GM21447 (cell line): ENCODE data around the gene ITGBL1.

Experiments
- ATAC-seq: cut with Tn5 transposase; IDR thresholded peaks from one replicate; pipeline ENCODE4 v1.9.1; 2021; ENCODE audit not compliant: unreplicated experiment

Gene ITGBL1

DNA sequence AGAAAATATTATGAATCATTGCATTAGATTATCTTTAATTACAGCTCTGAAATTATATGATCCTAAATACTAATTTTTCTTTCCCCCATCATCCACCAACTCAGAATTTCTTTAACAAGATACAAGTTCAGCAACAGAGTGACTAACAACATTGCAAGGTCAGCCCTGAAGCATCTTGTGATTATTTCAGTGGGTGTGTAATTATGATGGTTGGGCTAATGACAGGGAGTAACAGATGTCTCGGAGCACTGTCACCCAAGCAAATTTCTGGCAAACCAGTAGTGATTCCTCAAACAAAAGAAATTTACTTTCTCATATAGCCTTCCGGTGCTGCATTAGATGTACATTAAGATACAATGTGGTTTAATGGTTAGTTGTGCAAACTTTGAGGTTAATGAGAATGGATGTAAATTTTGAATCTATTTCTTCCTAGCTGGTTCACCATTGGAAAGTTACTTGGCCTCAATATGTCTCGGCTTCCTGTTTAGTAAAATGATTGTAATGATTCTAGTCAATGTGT is 238.9 kb downstream of the ITGBL1 start:
- no peak for ATAC-seq

DNA sequence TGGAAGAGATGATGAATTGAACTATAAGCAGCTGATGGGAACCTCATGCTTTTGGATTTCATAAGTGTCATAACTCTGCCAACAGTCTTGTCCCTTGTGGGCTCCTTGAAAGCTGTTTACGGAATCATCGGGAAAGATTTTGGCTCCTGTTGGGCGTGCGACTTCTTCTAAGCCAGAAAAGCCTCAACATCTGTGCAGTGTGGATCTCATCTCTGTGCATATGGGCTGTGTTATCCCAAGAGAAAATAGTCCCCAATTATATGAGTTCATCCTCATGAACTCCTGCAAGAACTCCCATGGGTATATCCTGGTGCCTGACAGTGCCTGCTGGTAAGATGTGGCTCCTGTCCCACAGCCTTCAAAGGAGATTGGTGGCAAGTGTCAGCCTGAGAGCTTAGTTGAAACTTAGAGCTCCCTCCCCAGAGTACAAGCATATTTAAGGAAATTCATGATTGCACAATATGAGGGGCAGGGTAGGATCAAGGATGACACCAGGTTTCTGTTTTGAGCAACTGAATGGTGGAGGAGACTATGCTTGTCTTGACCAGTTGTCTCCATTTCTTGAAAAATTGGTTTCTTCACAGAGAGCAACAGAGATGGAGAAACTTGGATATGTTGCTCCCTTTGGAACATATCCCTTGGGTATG is 243.5 kb downstream of the ITGBL1 start:
- no peak for ATAC-seq

DNA sequence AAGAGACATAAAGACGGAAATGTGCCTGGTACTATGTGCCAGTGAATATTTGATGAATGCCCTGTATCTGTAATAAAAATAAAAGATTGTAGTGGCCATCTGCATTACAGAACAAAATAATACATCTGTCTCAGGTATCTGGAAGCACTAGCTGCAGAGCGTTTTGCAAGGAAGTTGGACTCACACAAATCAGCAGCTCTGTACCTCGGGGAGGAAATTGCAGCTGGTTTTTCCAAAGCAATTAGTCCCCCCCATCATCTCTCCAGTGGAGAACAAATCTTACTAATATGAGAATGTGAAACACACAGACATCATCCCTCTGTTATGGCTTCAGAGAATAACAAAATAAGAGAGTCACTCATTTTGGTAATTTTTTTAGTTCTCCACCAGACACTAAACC is 245.3 kb downstream of the ITGBL1 start:
- no peak for ATAC-seq

DNA sequence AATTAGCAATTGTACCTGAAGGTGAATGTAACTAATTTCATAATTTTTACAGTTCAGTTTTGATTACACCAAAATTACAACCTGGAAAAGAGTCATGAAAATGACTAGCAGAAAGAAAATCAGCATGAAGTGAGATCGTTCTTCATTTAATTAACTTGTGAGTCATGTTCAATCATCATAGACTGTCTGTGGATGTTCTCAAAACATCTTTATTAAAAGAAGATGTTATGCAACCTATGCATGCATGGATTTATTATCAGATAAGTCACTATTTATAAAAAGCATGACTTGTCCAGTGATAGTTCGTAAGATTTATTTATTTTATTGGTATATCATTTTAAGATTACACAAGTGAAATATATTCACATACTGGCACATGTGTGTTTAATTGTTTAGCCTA is 245.9 kb downstream of the ITGBL1 start:
- no peak for ATAC-seq

DNA sequence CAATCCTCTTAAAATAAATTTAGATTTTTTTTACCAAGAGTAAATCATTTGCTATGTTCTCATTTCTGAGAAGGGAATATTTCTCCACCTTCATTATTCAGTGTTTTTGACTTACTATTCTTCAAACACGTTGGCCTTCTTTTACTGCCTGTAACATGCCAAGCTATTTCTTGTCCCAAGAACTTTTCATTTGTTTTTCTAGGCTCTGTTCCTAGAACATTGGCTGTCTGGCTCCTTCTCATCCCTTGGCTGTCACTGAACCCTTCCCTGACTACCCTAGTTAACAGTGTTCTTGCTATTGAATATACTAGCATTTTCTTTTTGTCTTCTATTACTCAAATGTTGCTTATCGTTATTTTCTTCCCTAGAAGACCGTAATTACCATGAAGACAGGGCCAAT is 248.1 kb downstream of the ITGBL1 start:
- ATAC-seq: no peak

DNA sequence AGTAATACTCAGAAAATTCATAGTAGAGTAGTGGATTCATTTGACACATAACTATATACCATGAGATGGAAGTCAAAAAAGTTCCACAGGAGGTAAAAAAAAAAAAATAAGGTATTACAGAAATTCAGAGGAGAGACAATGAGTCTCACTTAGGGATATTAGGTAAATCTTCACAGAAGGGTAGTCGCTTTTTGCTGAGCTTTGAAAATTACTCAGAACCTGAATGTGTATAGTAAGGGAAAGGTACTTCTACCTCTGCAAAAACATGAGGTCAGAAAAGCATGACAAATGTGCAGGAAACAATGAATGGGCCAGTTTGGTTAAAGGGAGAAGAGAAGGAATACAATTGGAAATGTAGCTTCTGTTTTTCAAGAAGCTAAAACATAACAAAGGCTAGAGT is 250.6 kb downstream of the ITGBL1 start:
- no peak for ATAC-seq

DNA sequence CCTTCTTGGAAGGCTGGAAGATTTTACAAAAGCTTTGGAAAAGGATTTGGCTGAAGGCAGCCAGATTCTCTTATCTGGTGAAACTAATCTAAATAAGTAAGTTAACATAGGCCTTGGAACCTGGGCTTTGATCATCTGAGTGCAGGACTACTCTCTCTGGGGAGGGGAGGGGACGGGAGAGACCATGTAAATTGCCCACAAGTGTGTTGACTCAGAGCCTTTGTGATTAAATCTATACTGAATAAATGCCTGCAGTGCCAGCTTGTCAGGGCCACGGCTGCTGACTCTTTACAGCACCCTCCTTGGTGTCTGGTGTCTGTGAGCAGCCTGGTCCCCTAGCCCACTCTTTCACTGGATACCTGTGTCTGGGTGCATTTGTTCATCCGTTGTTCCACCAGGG is 251.4 kb downstream of the ITGBL1 start:
- ATAC-seq: no peak

DNA sequence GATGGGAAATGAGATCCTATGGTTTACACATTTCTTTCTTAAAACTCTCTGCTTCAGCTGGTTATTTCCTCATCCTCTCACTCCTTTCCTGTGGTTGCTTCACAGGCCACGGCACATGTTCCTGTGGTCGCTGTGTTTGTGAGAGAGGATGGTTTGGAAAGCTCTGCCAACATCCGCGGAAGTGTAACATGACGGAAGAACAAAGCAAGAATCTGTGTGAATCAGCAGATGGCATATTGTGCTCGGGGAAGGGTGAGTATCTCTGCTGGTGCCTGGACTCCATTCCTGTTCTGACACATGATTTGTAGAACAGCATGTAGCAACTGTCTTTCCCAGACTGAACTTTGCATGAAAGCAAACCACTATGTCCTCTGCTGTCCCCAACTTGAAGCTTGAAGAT is 254.2 kb downstream of the ITGBL1 start:
- peak; percentile 61 for ATAC-seq

DNA sequence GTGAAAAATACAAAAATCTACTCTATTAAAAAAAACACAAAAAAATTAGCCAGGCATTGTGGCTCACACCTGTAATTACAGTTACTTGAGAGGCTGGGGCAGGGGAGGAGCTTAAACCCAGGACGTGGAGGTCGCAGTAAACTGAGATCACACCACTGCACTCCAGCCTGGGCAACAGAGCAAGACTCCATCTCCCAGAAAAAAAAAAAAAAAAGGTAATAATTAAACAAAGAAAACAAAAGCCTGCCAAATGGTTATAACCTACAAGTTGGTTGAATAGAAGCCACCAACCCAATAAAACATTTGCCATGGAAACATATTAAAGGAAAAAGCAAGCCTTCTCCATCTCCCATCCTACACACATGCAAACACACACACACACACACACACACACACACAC is 255.2 kb downstream of the ITGBL1 start:
- ATAC-seq: no peak

DNA sequence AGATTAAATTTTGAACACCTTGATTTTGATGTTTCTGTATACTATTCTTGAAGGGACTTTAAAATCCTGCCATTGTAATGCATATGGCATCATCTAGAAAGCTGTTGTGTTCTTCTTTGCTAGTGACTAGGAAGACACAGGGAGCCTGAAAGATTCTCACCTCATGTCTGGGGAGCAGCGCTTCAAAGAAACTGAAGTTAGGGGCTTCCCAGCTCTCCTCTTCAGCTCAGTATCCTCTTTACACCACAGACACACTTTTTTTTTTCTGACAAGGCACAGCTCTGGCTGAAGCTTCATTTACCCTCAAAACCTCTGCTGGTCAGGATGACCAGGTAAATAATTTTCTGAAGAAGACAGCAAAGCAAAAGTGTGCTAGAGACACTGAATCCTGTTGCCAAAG is 255.6 kb downstream of the ITGBL1 start:
- ATAC-seq: no peak

DNA sequence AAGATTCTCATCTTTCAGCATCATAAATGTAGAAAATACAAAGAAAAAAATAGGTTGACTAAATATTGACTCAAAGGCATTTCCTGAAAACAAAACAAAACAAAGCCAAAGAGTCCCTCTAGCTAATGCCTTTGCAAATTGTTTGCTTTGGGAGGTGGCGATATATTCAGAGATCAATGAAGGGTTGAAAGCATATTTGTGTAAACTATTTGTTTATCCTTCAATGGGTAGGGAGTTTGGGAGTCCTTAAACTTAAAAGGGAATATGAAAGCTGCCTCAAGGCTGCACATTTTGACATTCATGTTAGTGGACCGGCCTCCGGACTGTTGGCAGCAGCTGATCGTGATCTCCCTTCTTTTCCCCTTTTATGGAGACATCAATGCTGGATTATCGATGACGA is 257.5 kb downstream of the ITGBL1 start:
- no peak for ATAC-seq

DNA sequence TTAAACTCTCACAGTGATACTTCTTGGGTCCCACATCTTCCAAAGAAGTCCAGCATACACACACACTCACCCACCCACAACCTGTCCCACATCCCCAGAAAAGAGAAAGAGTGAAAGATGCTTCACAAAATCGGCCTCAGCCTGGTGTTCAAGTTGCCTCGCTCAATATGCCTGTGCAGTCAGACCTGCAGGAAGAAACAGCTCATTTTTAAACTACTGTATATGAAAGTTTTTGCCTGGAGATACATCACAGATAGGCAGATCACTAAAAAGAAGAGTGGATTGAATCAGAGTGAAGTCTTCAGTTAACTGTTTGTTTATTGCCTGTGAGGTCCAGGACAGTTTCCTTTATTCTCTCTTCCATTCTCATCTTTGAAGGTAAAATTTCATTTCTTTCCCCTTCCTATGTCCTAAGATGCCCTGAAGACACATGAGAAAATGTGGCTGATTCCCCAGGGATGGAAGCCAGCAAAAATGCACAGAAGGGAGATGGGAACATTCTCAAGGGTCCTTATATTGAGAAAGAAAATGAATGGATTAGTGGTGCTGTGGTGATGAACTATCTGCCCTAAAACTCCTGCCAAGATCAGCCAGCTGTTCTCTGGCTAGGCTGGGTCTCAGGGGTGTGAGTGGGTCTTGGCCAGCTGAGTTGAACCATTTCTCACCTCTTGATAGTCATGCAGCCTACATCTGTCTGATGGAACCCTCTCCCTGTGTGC is 259.0 kb downstream of the ITGBL1 start:
- ATAC-seq: no peak

DNA sequence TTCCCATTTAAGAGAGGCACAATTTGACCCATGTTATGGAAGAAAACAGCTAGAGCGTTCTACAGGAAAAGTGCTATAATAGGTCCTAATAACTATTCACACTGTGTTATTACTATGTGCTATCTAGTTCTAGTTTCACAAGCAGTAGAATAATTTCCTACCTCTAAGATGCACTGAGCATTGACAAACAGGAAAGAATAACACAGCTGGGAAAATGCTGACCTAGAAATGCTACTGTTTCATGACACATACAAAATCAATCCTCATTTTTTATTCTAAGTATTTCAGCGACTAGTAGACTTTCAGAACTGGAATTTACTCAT is 259.5 kb downstream of the ITGBL1 start:
- no peak for ATAC-seq

DNA sequence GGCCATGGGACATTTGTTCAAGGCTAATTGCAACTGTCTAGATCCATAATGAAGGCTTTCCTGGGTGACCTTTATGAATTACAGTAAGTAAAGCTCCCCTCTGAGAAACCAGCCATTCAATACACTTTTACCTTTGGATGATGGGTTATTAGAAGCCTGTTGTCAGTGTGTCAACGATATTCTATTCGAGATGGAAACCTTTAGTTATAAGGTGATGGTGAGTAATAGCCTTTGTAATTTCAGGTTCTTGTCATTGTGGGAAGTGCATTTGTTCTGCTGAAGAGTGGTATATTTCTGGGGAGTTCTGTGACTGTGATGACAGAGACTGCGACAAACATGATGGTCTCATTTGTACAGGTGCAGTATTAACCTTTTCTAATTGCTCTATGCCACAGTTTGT is 261.7 kb downstream of the ITGBL1 start:
- no peak for ATAC-seq

DNA sequence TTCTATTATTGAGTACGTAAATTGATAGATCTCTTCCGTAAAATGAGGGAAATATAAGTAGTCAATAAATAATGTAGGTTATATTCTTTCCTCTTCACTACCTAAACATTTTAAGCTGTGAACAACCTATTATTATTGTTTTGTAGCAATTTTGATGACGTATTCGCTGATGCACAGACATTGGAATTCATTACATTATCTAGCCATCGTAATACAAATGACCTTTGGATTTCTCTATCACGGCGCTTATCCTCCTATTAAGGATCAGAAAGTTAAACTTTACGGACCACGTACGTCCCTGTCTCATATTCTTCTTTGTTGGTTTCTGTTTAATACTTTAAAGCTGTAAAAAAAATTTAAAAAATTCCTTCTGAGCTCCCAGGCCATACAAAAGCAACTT is 264.9 kb downstream of the ITGBL1 start:
- no peak for ATAC-seq

DNA sequence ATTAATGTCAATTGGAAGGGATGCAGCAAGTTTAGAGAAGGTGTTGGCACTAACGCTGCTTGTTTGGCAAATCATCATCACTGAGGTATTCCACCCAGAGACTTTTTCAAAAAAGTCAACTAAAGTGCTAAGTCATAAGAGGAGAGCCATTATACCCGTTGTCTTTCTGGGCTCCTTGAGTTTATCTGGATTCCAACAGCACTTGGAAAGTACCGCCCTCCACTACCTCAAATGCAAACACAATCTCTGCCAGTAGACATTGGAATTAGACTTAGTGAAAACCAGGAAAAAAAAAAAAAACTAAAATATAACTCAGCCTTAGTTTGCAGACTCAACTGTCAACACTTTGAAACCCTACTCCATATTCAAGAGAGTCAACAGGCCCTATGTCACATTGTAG is 266.0 kb downstream of the ITGBL1 start:
- no peak for ATAC-seq

DNA sequence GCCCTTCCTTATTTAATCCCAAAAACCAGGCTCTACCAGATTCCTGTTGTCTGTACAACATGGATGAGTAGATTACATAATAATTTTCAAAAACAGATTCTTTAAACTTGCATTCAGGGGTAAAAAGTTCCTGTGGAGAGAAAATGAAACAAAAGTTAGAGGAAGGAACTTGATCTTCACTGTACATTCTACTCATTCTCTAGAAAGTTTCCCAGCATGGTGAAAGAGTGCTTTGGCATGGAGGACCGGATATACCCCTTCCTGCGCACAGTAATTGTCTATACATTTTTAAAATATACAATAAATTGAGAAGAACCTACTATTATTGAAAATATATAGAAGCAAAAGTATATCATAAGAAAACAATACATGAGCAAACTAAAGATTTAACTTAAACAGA is 274.2 kb downstream of the ITGBL1 start:
- ATAC-seq: no peak

DNA sequence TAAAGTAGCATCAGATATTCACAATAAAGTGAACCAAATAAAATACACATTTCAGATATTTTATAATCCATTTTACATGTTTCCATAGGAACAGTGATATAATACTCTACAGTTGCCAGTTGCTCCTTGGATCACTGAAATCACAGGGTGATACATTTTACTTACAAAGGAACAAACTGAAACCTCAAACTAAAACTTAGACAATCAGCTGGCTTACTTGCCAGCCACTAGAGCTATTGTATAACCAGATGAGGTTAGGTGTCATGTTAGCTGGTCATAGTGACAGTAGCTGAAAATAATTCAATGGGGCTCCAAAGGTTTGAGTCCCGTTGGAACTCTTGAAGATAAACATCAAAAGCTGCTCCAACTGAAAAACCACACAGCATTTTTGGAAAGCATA is 274.6 kb downstream of the ITGBL1 start:
- no peak for ATAC-seq

DNA sequence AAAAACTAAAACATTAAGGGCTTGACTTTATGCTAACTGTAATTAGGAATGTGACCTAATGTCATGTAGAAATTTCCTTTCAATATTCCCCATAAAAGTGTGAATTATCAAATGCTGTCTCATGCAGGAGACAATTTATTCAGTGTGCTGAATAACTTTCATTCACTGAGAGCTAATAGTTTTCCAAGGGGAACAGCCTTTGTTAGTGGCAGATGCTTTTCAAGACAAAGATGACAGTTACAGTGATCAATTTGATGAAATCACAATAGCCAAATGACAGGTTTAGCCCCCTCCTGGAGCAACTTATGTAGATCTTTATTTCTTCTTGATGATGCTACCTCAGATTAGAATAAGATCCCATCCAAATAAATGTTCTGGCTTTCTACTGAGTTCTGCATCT is 275.5 kb downstream of the ITGBL1 start:
- no peak for ATAC-seq

DNA sequence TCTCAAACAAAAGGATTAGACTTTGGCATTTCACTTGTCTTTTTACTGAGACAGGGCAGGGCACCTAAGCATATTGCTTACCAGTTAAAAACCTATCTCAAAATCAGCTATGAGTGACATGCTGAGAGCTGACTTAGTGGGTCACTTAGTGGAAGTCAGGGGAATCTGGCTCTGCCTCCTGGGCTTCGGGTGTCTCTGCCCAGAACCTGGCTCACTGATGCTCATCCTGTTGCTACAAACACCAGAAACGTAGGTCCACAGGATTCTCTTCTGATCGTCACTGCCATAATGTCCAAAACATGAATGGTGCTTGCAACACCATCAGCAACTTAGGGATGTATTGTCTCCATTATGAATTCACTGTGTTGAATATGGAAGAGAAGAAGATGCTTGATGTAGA is 276.1 kb downstream of the ITGBL1 start:
- no peak for ATAC-seq

DNA sequence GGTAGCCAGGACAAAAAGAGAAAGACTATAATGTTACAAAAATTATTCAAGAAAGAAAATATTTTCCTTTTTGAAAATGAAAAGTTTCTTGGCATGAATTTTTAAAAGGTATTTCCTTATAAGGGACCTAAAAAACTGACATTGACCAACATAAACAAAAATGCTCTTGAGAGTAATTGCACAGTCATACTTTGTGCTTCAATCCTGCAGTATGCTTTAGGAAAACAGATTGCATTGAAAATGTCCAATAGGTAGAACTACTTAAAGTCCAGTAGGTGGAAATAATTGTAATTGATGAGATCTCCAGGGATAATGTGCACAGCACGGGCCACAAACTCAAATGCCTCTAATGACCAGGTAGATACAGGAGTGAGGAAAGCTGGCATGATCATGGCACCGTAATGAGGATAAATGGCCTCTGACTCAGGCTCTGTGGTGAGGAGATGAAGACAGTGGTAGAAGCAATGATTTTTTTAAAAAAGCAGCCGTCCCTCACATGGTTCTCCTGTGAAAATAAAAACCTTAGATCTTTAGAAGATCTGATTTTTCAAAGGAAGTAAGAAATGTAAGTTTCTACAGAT is 278.0 kb downstream of the ITGBL1 start:
- no peak for ATAC-seq

DNA sequence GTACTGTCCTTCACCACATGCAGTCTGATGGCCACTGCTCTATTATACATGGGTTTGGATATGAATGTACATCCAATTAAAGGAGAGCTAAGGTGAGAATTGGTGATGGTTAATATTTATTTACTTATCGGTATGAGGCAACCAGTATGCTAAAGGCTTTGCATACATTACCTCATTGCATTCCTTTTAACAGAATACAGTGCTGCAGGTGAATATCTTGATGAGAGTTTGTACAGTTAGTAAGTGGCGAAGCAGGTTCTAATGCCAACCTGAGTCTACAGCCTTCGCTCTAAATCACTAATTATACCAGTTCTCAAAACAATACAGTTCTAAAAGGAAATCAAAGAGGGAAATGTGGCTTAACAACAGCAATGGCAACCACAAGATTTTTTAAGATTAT is 284.1 kb downstream of the ITGBL1 start:
- no peak for ATAC-seq

DNA sequence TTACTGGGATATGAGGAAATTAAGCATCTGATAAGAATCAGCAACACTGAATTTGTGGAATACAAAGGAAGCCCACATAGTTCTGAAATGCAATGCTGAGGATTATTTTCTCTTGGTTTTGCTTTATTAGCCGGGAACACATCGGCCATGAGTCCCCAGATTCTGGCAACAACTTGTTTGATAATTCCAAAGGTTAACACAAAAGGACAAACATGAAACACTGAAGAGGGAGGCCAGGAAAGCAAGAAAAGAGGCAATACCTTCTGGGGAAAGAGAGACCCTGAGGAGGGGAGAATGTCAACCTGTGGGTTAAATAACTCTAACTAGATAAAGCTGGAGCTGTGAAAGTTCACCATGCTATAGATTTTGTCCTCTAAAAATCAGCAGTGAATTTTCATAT is 285.9 kb downstream of the ITGBL1 start:
- no peak for ATAC-seq
